Duodenal mucosa (tissue), 2 donors: ENCODE data around the gene EBI3.
A peak's percentile ranks its signal among the peaks of the same experiment; 100 is the strongest.

Experiments used
- H3K27ac ChIP-seq: one replicate; pipeline ENCODE4 v1.7.0; 2013; ENCODE audit warnings: low read depth, low read length
- H3K27me3 ChIP-seq, 2 donors: one replicate each; pipeline ENCODE4 v1.7.0; 2013; ENCODE audit warnings: low read length in 2 of 2, control low read depth in 1 of 2; ENCODE audit not compliant: insufficient read depth in 2 of 2, control insufficient read depth in 1 of 2
- H3K36me3 ChIP-seq, 2 donors: one replicate each; pipeline ENCODE4 v1.7.0; 2013; ENCODE audit warnings: low read length in 2 of 2, control low read depth in 1 of 2; ENCODE audit not compliant: insufficient read depth in 2 of 2, control insufficient read depth in 1 of 2
- H3K4me1 ChIP-seq, 2 donors: one replicate each; pipeline ENCODE4 v1.7.0; 2013; ENCODE audit warnings: low read length in 2 of 2, control low read depth in 1 of 2; ENCODE audit not compliant: insufficient read depth in 2 of 2, control insufficient read depth in 1 of 2
- H3K4me3 ChIP-seq, 2 donors: one replicate each; pipeline ENCODE4 v1.7.0; 2013; ENCODE audit warnings: low read length in 2 of 2, low read depth in 1 of 2
- H3K9ac ChIP-seq, 2 donors: one replicate each; pipeline ENCODE4 v1.7.0; 2013; ENCODE audit warnings: low read length in 2 of 2, low read depth in 1 of 2
- H3K9me3 ChIP-seq, 2 donors: one replicate each; pipeline ENCODE4 v1.7.0; 2013; ENCODE audit warnings: low read length in 2 of 2, control low read depth in 1 of 2; ENCODE audit not compliant: control insufficient read depth in 1 of 2

Gene EBI3

GRCh38 chr19:4229179-4229931 is at the start of gene EBI3:
EBI3 (plus strand) TSS chr19:4229523; CDS start chr19:4229551, 28 bp downstream.
- no peak within 1 kb of the TSS for H3K4me3 ChIP-seq
- H3K27me3 ChIP-seq, result peaks cover 8 to 12% of the 10 kb centered on the region in 2 donors
- no peaks in the 10 kb centered on the region for H3K36me3 ChIP-seq
- no peak within 1 kb of the TSS for H3K27ac ChIP-seq
- H3K9me3 ChIP-seq, result no peaks in the 10 kb centered on the region
- H3K9ac ChIP-seq, result no peak within 1 kb of the TSS
- H3K4me1 ChIP-seq, result no peaks in the 10 kb centered on the region

GRCh38 chr19:4181053-4181508 is 48.2 kb upstream of the EBI3 start:
- no peaks in the 10 kb centered on the region for H3K27me3 ChIP-seq
- H3K9ac ChIP-seq, result peak overlapping the region; percentile 6 to 32
- peak overlapping the region; percentile 40 to 47 for H3K4me3 ChIP-seq
- H3K9me3 ChIP-seq, result no peaks in the 10 kb centered on the region
- no peak overlapping the region for H3K27ac ChIP-seq
- peaks cover 3 to 14% of the 10 kb centered on the region in 2 donors for H3K36me3 ChIP-seq
- H3K4me1 ChIP-seq, result peaks cover 12 to 24% of the 10 kb centered on the region in 2 donors

GRCh38 chr19:4182084-4182810 is 47.1 kb upstream of the EBI3 start, which contains the start of the genes ANKRD24 and SIRT6:
ANKRD24 (plus strand) TSS chr19:4182689; CDS start chr19:4186426, 3,737 bp downstream.
SIRT6 (minus strand) TSS chr19:4182563; CDS start chr19:4182539, 24 bp downstream.
- Histone ChIP-seq H3K9ac (peak within 1 kb of the TSS; percentile 86 to 89), H3K27me3 (no peaks in the 10 kb centered on the region), H3K36me3 (peaks cover 0 to 14% of the 10 kb centered on the region in 2 donors), H3K4me1 (peaks cover 12 to 26% of the 10 kb centered on the region in 2 donors), H3K9me3 (no peaks in the 10 kb centered on the region), H3K27ac (peak within 1 kb of the TSS; percentile 53), H3K4me3 (peak within 1 kb of the TSS; percentile 90 to 97)

- H3K27me3 ChIP-seq, result no peaks in the 10 kb centered on the region
- H3K9ac ChIP-seq, result no peak overlapping the region
- no peaks in the 10 kb centered on the region for H3K9me3 ChIP-seq
- H3K36me3 ChIP-seq, result peaks cover 0 to 7% of the 10 kb centered on the region in 2 donors
- H3K4me1 ChIP-seq, result peaks cover 12 to 26% of the 10 kb centered on the region in 2 donors
- no peak overlapping the region for H3K27ac ChIP-seq
- H3K4me3 ChIP-seq, result no peak overlapping the region
Observed at GRCh38 chr19:4183967-4184717, 45.2 kb upstream of the EBI3 start.

- peaks cover 12 to 26% of the 10 kb centered on the region in 2 donors for H3K4me1 ChIP-seq
Observed at GRCh38 chr19:4184718-4185352, 44.5 kb upstream of the EBI3 start.

GRCh38 chr19:4185413-4186086 is 43.8 kb upstream of the EBI3 start:
- Histone ChIP-seq H3K9ac (no peak overlapping the region), H3K27ac (no peak overlapping the region), H3K36me3 (peaks cover 0 to 2% of the 10 kb centered on the region in 2 donors), H3K4me3 (no peak overlapping the region), H3K9me3 (no peaks in the 10 kb centered on the region), H3K4me1 (peaks cover 8 to 22% of the 10 kb centered on the region in 2 donors), H3K27me3 (no peaks in the 10 kb centered on the region)

More at GRCh38 chr19:4184718-4185352, 44.5 kb upstream of the EBI3 start:
- H3K9me3 ChIP-seq, result no peaks in the 10 kb centered on the region
- H3K9ac ChIP-seq, result no peak overlapping the region
- H3K27ac ChIP-seq, result no peak overlapping the region
- no peaks in the 10 kb centered on the region for H3K27me3 ChIP-seq
- no peak overlapping the region for H3K4me3 ChIP-seq
- peaks cover 0 to 7% of the 10 kb centered on the region in 2 donors for H3K36me3 ChIP-seq

GRCh38 chr19:4186087-4186993 is 43.0 kb upstream of the EBI3 start:
- no peaks in the 10 kb centered on the region for H3K36me3 ChIP-seq
- H3K9ac ChIP-seq, result no peak overlapping the region
- peaks cover under 1 to 14% of the 10 kb centered on the region in 2 donors for H3K4me1 ChIP-seq
- H3K4me3 ChIP-seq, result no peak overlapping the region
- no peaks in the 10 kb centered on the region for H3K9me3 ChIP-seq
- no peak overlapping the region for H3K27ac ChIP-seq
- no peaks in the 10 kb centered on the region for H3K27me3 ChIP-seq

- Histone ChIP-seq H3K9ac (no peak overlapping the region), H3K27me3 (no peaks in the 10 kb centered on the region), H3K4me1 (peaks cover 0 to 6% of the 10 kb centered on the region in 2 donors), H3K36me3 (no peaks in the 10 kb centered on the region), H3K9me3 (no peaks in the 10 kb centered on the region), H3K4me3 (no peak overlapping the region), H3K27ac (no peak overlapping the region)
Observed at GRCh38 chr19:4187313-4188122, 41.8 kb upstream of the EBI3 start.
